HL-60 (cell line): ENCODE results near the gene CZIB.

Source experiments
- DNase-seq, 2 experiments: peaks; one replicate each; pipeline ENCODE4 v3.0.0-alpha.2; 2010 to 2020; ENCODE audit warnings: low read depth in 1 of 2, low spot score in 1 of 2
- H3K27ac ChIP-seq: fragments of 250-450 bp; sonication (Bioruptor Pico); replicated peaks from 2 replicates; pipeline ENCODE4 v1.5.1; 2020; ENCODE audit warnings: mild to moderate bottlenecking, moderate library complexity
- H3K27me3 ChIP-seq: fragments of 250-450 bp; sonication (Bioruptor Pico); 2 replicates; pipeline ENCODE4 v1.5.1; 2021; ENCODE audit warnings: mild to moderate bottlenecking, moderate library complexity; ENCODE audit not compliant: insufficient read depth, poor library complexity, severe bottlenecking
- H3K4me3 ChIP-seq: replicated peaks from 2 replicates; pipeline ENCODE4 v1.5.1; 2011; ENCODE audit warnings: mild to moderate bottlenecking, control low read depth, low read length; ENCODE audit not compliant: insufficient read depth
- CTCF ChIP-seq: IDR thresholded peaks from one replicate; pipeline ENCODE4 v1.5.1; 2011; ENCODE audit warnings: low read length, control low read depth, inconsistent platforms; ENCODE audit not compliant: insufficient read depth
- GABPA ChIP-seq: IDR thresholded peaks from 2 replicates; pipeline ENCODE4 v1.6.1; 2012; ENCODE audit warnings: low read depth
- POLR2AphosphoS5 ChIP-seq: IDR thresholded peaks from 2 replicates; pipeline ENCODE4 v1.6.1; 2012; ENCODE audit warnings: low read depth
- REST ChIP-seq: IDR thresholded peaks from 2 replicates; pipeline ENCODE4 v1.6.1; 2012; ENCODE audit warnings: low read depth; ENCODE audit not compliant: insufficient replicate concordance
- SPI1 ChIP-seq: IDR thresholded peaks from 2 replicates; pipeline ENCODE4 v1.6.1; 2012; ENCODE audit warnings: low read depth, mild to moderate bottlenecking, borderline replicate concordance
- long read RNA-seq: library from polyadenylated mRNA; unstranded; transcript quantifications from one replicate; pipeline ENCODE4 v2.0.0, GENCODE V29; 2020

Gene CZIB
- long read RNA-seq, transcript C1orf123-201 (8 exons, 1,085 nt), result major isoform, 46 of 59 reads
- long read RNA-seq, partial matches to known transcripts, result 0 of 59 reads
- long read RNA-seq, other reads (novel, unspliced or antisense), result 8 of 59 reads

- peak; percentile 92 for TF ChIP-seq POLR2AphosphoS5
- TF ChIP-seq SPI1, result no peak
- TF ChIP-seq CTCF, result no peak
- TF ChIP-seq GABPA, result peak; percentile 68
- peak; percentile 49 for TF ChIP-seq REST
- peak within 1 kb of the TSS; percentile 89 for H3K27ac ChIP-seq
- peak; percentile 86 to 94 for DNase-seq
- H3K4me3 ChIP-seq, result peak within 1 kb of the TSS; percentile 86
- H3K27me3 ChIP-seq, result no peaks in the 10 kb centered on the region
Observed at GRCh38 chr1:53220171-53220961, at the start of gene CZIB. TSS of gene CZIB (minus strand) at chr1:53220634. CDS start at chr1:53220575, 59 bp downstream.

GRCh38 chr1:53270107-53270506 lies 49.7 kb upstream of the CZIB start:
- H3K27ac ChIP-seq, result no peak overlapping the region
- TF ChIP-seq POLR2AphosphoS5 (no peak), GABPA (no peak), CTCF (no peak), REST (no peak), SPI1 (no peak)
- DNase-seq, result no peak

GRCh38 chr1:53267761-53268160 lies 47.3 kb upstream of the CZIB start:
- DNase-seq, result no peak

More at GRCh38 chr1:53270107-53270506, 49.7 kb upstream of the CZIB start:
- no peaks in the 10 kb centered on the region for H3K27me3 ChIP-seq
- no peak overlapping the region for H3K4me3 ChIP-seq

More at GRCh38 chr1:53267761-53268160, 47.3 kb upstream of the CZIB start:
- Histone ChIP-seq H3K27ac (no peak overlapping the region), H3K27me3 (no peaks in the 10 kb centered on the region), H3K4me3 (no peak overlapping the region)
- no peak for TF ChIP-seq POLR2AphosphoS5
- no peak for TF ChIP-seq REST
- no peak for TF ChIP-seq CTCF
- TF ChIP-seq SPI1, result no peak
- no peak for TF ChIP-seq GABPA
